Activated T-helper 2 cell treated with anti-CD3 and anti-CD28 coated beads, Interferon-gamma antibody, Interleukin-2, Interleukin-4, amounts not matched to agents 10 μg/mL and 5 μg/mL and 100 μg/mL, durations not matched to agents 14 hours and 24 hours and 36 hours (primary cell): ENCODE results near the gene WDR35. TPM values are rescaled to one million over a fixed set of nuclear protein-coding genes. Genes with fewer than 3 reads are reported as not detected.
"Not testable (repeated sequence)": the region's sequence is repeated elsewhere in the genome, so short reads cannot be mapped to it uniquely, and the experiment has no call there.

Experiments
- DNase-seq: peaks from one replicate; pipeline ENCODE4 v3.0.0; 2021; ENCODE audit warnings: low spot score
- H3K27ac Mint-ChIP-seq: one replicate; pipeline ENCODE4 v1.8.0; 2021; ENCODE audit warnings: mixed read lengths
- H3K27me3 Mint-ChIP-seq: one replicate; pipeline ENCODE4 v1.8.0; 2021; ENCODE audit warnings: low read depth, mixed read lengths
- H3K36me3 Mint-ChIP-seq: one replicate; pipeline ENCODE4 v1.8.0; 2021; ENCODE audit warnings: low read depth, mixed read lengths
- H3K4me1 Mint-ChIP-seq: one replicate; pipeline ENCODE4 v1.8.0; 2021; ENCODE audit warnings: low read depth, mixed read lengths
- H3K4me3 Mint-ChIP-seq: one replicate; pipeline ENCODE4 v1.8.0; 2021; ENCODE audit warnings: low read depth, mild to moderate bottlenecking, moderate library complexity, mixed read lengths
- H3K9me3 Mint-ChIP-seq: one replicate; pipeline ENCODE4 v1.8.0; 2021; ENCODE audit warnings: mixed read lengths
- intact Hi-C: fragments of 100-400 bp; cut with micrococcal nuclease; formaldehyde crosslinking; loops from one replicate; pipeline ENCODE4 v1.15.1; 2023
- total RNA-seq: library from RNA; stranded (reverse); gene quantifications from 2 replicates; pipeline ENCODE4 v1.2.3, GENCODE V29; 2022

The WDR35 gene
- total RNA-seq, 1 donor from 2014 or later = 7.6 TPM

- H3K36me3 Mint-ChIP-seq = peaks cover 32% of the 10 kb centered on the region
- H3K27ac Mint-ChIP-seq = peak overlapping the region; percentile 10
- no peaks in the 10 kb centered on the region for H3K9me3 Mint-ChIP-seq
- peaks cover 54% of the 10 kb centered on the region for H3K4me1 Mint-ChIP-seq
- intact Hi-C loops = loop anchor here (2.0 kb wide), 1 partner anchor 25 kb away; no protein-coding TSS in a partner anchor
- no peak for DNase-seq
- H3K27me3 Mint-ChIP-seq = no peaks in the 10 kb centered on the region
- H3K4me3 Mint-ChIP-seq = no peak overlapping the region
Observed at GRCh38 chr2:19894134-19894792, 95.6 kb downstream of the WDR35 start.

GRCh38 chr2:19893520-19894133 is 96.3 kb downstream of the WDR35 start:
- Mint-ChIP-seq H3K27me3 (no peaks in the 10 kb centered on the region), H3K27ac (no peak overlapping the region), H3K4me3 (no peak overlapping the region), H3K9me3 (no peaks in the 10 kb centered on the region), H3K36me3 (peaks cover 30% of the 10 kb centered on the region), H3K4me1 (peaks cover 48% of the 10 kb centered on the region)
- no peak for DNase-seq
- intact Hi-C loops = loop anchor here (2.0 kb wide), 1 partner anchor 25 kb away; no protein-coding TSS in a partner anchor

- H3K27ac Mint-ChIP-seq, H3K4me3 Mint-ChIP-seq, intact Hi-C loops, DNase-seq, H3K9me3 Mint-ChIP-seq, H3K27me3 Mint-ChIP-seq: not testable (repeated sequence)
- H3K4me1 Mint-ChIP-seq = peaks cover 37% of the 10 kb centered on the region
- H3K36me3 Mint-ChIP-seq = peaks cover 21% of the 10 kb centered on the region
Observed at GRCh38 chr2:19891971-19892370, 97.9 kb downstream of the WDR35 start.

- peaks cover 13% of the 10 kb centered on the region for H3K36me3 Mint-ChIP-seq
- H3K9me3 Mint-ChIP-seq = no peaks in the 10 kb centered on the region
- no peak overlapping the region for H3K27ac Mint-ChIP-seq
Observed at GRCh38 chr2:19890104-19890503, 99.8 kb downstream of the WDR35 start.

GRCh38 chr2:19888831-19889230 is 101.1 kb downstream of the WDR35 start:
- no peak for DNase-seq
- Mint-ChIP-seq H3K27me3 (no peaks in the 10 kb centered on the region), H3K9me3 (no peaks in the 10 kb centered on the region), H3K27ac (no peak overlapping the region), H3K4me3 (no peak overlapping the region), H3K4me1 (peaks cover 17% of the 10 kb centered on the region), H3K36me3 (peaks cover 13% of the 10 kb centered on the region)
- intact Hi-C loops = no loop called here

More at GRCh38 chr2:19890104-19890503, 99.8 kb downstream of the WDR35 start:
- DNase-seq = no peak
- H3K4me3 Mint-ChIP-seq = no peak overlapping the region
- intact Hi-C loops = no loop called here
- no peaks in the 10 kb centered on the region for H3K27me3 Mint-ChIP-seq
- peaks cover 27% of the 10 kb centered on the region for H3K4me1 Mint-ChIP-seq

- Mint-ChIP-seq H3K36me3 (peaks cover 7% of the 10 kb centered on the region), H3K4me3 (no peak overlapping the region), H3K9me3 (no peaks in the 10 kb centered on the region), H3K27me3 (no peaks in the 10 kb centered on the region), H3K27ac (no peak overlapping the region), H3K4me1 (peaks cover 10% of the 10 kb centered on the region)
- intact Hi-C loops = no loop called here
- DNase-seq = no peak
Observed at GRCh38 chr2:19887510-19887909, 102.4 kb downstream of the WDR35 start.

GRCh38 chr2:19886261-19886660 is 103.6 kb downstream of the WDR35 start:
- Mint-ChIP-seq H3K4me1 (peaks cover 10% of the 10 kb centered on the region), H3K27ac (no peak overlapping the region), H3K9me3 (no peaks in the 10 kb centered on the region), H3K27me3 (no peaks in the 10 kb centered on the region), H3K4me3 (no peak overlapping the region), H3K36me3 (no peaks in the 10 kb centered on the region)
- DNase-seq = no peak
- intact Hi-C loops = no loop called here

GRCh38 chr2:19885791-19886190 is 104.1 kb downstream of the WDR35 start:
- no peak for DNase-seq
- peaks cover 10% of the 10 kb centered on the region for H3K4me1 Mint-ChIP-seq
- no peaks in the 10 kb centered on the region for H3K27me3 Mint-ChIP-seq
- H3K9me3 Mint-ChIP-seq = no peaks in the 10 kb centered on the region
- intact Hi-C loops = no loop called here
- H3K4me3 Mint-ChIP-seq = no peak overlapping the region
- H3K36me3 Mint-ChIP-seq = no peaks in the 10 kb centered on the region
- no peak overlapping the region for H3K27ac Mint-ChIP-seq

GRCh38 chr2:19883971-19884720 is 105.8 kb downstream of the WDR35 start:
- intact Hi-C loops = no loop called here
- no peaks in the 10 kb centered on the region for H3K36me3 Mint-ChIP-seq
- no peaks in the 10 kb centered on the region for H3K27me3 Mint-ChIP-seq
- DNase-seq = no peak
- H3K27ac Mint-ChIP-seq = no peak overlapping the region
- H3K4me3 Mint-ChIP-seq = no peak overlapping the region
- no peaks in the 10 kb centered on the region for H3K9me3 Mint-ChIP-seq
- H3K4me1 Mint-ChIP-seq = peaks cover 6% of the 10 kb centered on the region

GRCh38 chr2:19883486-19883885 is 106.4 kb downstream of the WDR35 start:
- no peak overlapping the region for H3K27ac Mint-ChIP-seq

GRCh38 chr2:19882286-19882685 is 107.6 kb downstream of the WDR35 start:
- H3K4me3 Mint-ChIP-seq = no peak overlapping the region
- H3K9me3 Mint-ChIP-seq = no peaks in the 10 kb centered on the region
- peaks cover 6% of the 10 kb centered on the region for H3K4me1 Mint-ChIP-seq
- H3K27me3 Mint-ChIP-seq = no peaks in the 10 kb centered on the region
- no peak overlapping the region for H3K27ac Mint-ChIP-seq
- no peak for DNase-seq
- no peaks in the 10 kb centered on the region for H3K36me3 Mint-ChIP-seq
- intact Hi-C loops = no loop called here

More at GRCh38 chr2:19883486-19883885, 106.4 kb downstream of the WDR35 start:
- Mint-ChIP-seq H3K27me3 (no peaks in the 10 kb centered on the region), H3K4me1 (peaks cover 6% of the 10 kb centered on the region), H3K4me3 (no peak overlapping the region), H3K36me3 (no peaks in the 10 kb centered on the region), H3K9me3 (no peaks in the 10 kb centered on the region)
- DNase-seq = no peak
- intact Hi-C loops = no loop called here

- no peak for DNase-seq
- Mint-ChIP-seq H3K27ac (no peak overlapping the region), H3K36me3 (no peaks in the 10 kb centered on the region), H3K9me3 (no peaks in the 10 kb centered on the region), H3K27me3 (no peaks in the 10 kb centered on the region), H3K4me1 (peaks cover 6% of the 10 kb centered on the region), H3K4me3 (no peak overlapping the region)
- intact Hi-C loops = no loop called here
Observed at GRCh38 chr2:19881908-19882265, 108.0 kb downstream of the WDR35 start.
